HFF-Myc (cell line): ENCODE data around the gene ADAMTSL1.

Source experiments
- DNase-seq: peaks from one replicate; pipeline ENCODE4 v3.0.0-alpha.2; 2011; ENCODE audit warnings: low read depth; ENCODE audit errors: extremely low read depth
- H3K4me3 ChIP-seq: replicated peaks from 2 replicates; pipeline ENCODE4 v1.5.1; 2011; ENCODE audit warnings: low read depth, mild to moderate bottlenecking, control low read depth, low read length
- CTCF ChIP-seq: IDR thresholded peaks from 2 replicates; pipeline ENCODE4 v1.5.1; 2012; ENCODE audit warnings: mild to moderate bottlenecking, low read depth, low read length, control low read depth; ENCODE audit errors: missing control alignments

ADAMTSL1 gene

GRCh38 chr9:18531136-18532065, 57.4 kb downstream of the ADAMTSL1 start:
- DNase-seq = no peak
- no peak for TF ChIP-seq CTCF
- no peak overlapping the region for H3K4me3 ChIP-seq

GRCh38 chr9:18534611-18535010, 60.7 kb downstream of the ADAMTSL1 start:
- TF ChIP-seq CTCF = no peak
- no peak overlapping the region for H3K4me3 ChIP-seq
- no peak for DNase-seq

GRCh38 chr9:18536554-18536953, 62.6 kb downstream of the ADAMTSL1 start:
- no peak overlapping the region for H3K4me3 ChIP-seq
- no peak for DNase-seq
- no peak for TF ChIP-seq CTCF

GRCh38 chr9:18539203-18539693, 65.3 kb downstream of the ADAMTSL1 start:
- no peak for TF ChIP-seq CTCF
- no peak for DNase-seq
- no peak overlapping the region for H3K4me3 ChIP-seq

- no peak for TF ChIP-seq CTCF
- H3K4me3 ChIP-seq = no peak overlapping the region
- DNase-seq = no peak
Measured at GRCh38 chr9:18542837-18543405, 69.0 kb downstream of the ADAMTSL1 start.

GRCh38 chr9:18543406-18544192, 69.6 kb downstream of the ADAMTSL1 start:
- TF ChIP-seq CTCF = no peak
- DNase-seq = peak; percentile 24
- H3K4me3 ChIP-seq = no peak overlapping the region
